ENCODE measurements around the gene ATP2A2.

ATP2A2 gene

DNA sequence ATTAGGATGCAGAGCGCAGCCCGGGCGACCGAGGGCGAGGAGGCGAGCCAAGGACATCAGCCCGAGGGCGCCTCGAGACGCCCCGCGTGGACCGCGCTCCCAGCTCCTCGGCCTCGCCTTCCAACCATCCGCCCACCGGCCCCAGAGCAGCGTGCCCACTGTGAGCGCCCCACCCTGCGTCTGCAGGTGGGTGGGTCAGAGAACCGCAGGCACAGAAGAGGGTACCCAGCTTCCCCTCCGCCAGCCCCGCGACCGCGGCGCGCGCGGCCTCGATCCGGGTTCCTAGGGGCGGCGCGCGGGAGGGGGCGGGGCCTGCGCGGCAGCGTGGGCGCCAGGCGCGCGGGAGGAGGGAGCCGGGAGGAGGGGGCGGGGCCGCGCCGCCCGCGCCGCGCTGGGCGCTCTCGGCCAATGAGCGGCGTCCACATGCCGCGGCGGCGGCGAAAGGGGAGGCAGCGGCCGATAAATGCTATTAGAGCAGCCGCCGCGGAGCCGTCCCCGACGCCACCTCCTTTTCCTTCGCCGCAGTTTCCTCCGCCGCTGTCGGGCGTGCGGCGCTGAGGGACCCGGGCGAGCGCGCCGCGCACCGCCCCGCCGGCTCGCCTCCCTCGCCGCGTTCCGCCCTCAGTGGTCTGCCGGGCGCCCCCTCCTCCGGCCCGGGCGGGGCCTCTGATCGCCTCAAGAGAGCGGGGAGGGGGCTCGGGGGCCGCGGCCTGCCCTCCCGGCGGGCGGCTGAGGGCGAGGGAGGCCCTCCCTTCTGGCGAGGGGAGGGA, at the start of gene ATP2A2:
Gene ATP2A2 (plus strand): TSS at position 469 of the 770 bp plus-strand sequence. CDS start 543 bp downstream, outside the sequence.
- DNase-seq (ENCODE audit: low read depth), result peak; percentile 65
- in situ Hi-C loops (cut with HindIII; ENCODE audit: low sequenced_read_pairs), result no loop called here
- peak within 1 kb of the TSS; percentile 67 for H3K4me3 ChIP-seq (ENCODE audit: low read depth, low read length)
- no peak for TF ChIP-seq CTCF (IDR thresholded peaks at IDR 0.05; ENCODE audit: low read depth, low read length, missing control alignments)

GRCh38 chr12:110233212-110233903, 47.7 kb upstream of the ATP2A2 start:
- no peak for TF ChIP-seq CTCF (IDR thresholded peaks at IDR 0.05; ENCODE audit: low read depth, low read length, missing control alignments)
- H3K4me3 ChIP-seq (ENCODE audit: low read depth, low read length), result no peak overlapping the region
- no peak for DNase-seq (ENCODE audit: low read depth)
- in situ Hi-C loops (cut with HindIII; ENCODE audit: low sequenced_read_pairs), result no loop called here

- DNase-seq (ENCODE audit: low read depth), result no peak
- TF ChIP-seq CTCF (IDR thresholded peaks at IDR 0.05; ENCODE audit: low read depth, low read length, missing control alignments), result no peak
- no peak overlapping the region for H3K4me3 ChIP-seq (ENCODE audit: low read depth, low read length)
- in situ Hi-C loops (cut with HindIII; ENCODE audit: low sequenced_read_pairs), result no loop called here
Observed at GRCh38 chr12:110234331-110234751, 46.7 kb upstream of the ATP2A2 start.

- no peak for TF ChIP-seq CTCF (IDR thresholded peaks at IDR 0.05; ENCODE audit: low read depth, low read length, missing control alignments)
- H3K4me3 ChIP-seq (ENCODE audit: low read depth, low read length), result no peak overlapping the region
- no peak for DNase-seq (ENCODE audit: low read depth)
- in situ Hi-C loops (cut with HindIII; ENCODE audit: low sequenced_read_pairs), result no loop called here
Observed at GRCh38 chr12:110234755-110235154, 46.3 kb upstream of the ATP2A2 start.

DNA sequence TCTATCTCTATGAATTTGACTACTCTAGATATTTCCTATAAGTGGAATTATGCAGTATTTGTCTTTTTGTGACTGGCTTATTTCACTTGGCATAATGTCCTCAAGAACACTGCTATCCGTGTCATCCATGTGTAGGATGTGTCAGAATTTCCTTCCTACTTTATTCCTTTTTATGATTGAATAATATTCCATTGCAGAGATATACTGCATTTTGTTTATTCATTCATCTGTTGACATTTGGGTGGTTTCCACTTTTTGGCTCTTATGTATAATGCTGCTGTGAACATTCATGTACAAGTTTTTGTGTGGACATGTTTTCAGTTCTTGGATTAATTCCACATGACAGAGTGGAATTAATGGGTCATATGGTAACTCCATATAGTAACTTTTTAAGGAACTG, 45.7 kb upstream of the ATP2A2 start:
- in situ Hi-C loops (cut with HindIII; ENCODE audit: low sequenced_read_pairs), result no loop called here
- DNase-seq (ENCODE audit: low read depth), result no peak
- no peak overlapping the region for H3K4me3 ChIP-seq (ENCODE audit: low read depth, low read length)
- TF ChIP-seq CTCF (IDR thresholded peaks at IDR 0.05; ENCODE audit: low read depth, low read length, missing control alignments), result no peak

- no peak for TF ChIP-seq CTCF (IDR thresholded peaks at IDR 0.05; ENCODE audit: low read depth, low read length, missing control alignments)
- DNase-seq (ENCODE audit: low read depth), result no peak
- no peak overlapping the region for H3K4me3 ChIP-seq (ENCODE audit: low read depth, low read length)
- in situ Hi-C loops (cut with HindIII; ENCODE audit: low sequenced_read_pairs), result no loop called here
Observed at GRCh38 chr12:110243227-110243626, 37.8 kb upstream of the ATP2A2 start.

All from astrocyte of the cerebellum (primary cell).